Fibroblast of pulmonary artery (primary cell): Measurements from ENCODE around the gene SEC61A2.

ENCODE experiments used
- DNase-seq: peaks from one replicate; pipeline ENCODE4 v3.0.0-alpha.2; 2010; ENCODE audit warnings: low read depth
- H3K4me3 ChIP-seq: replicated peaks from 2 replicates; pipeline ENCODE4 v1.5.1; 2011; ENCODE audit warnings: low read depth, mild to moderate bottlenecking, control low read depth, low read length, moderate library complexity
- TF ChIP-seq, protein P1 (sequence below): IDR thresholded peaks from 2 replicates; pipeline ENCODE4 v1.5.1; 2011; ENCODE audit warnings: mild to moderate bottlenecking, control low read depth, low read length, inconsistent platforms; ENCODE audit errors: missing control alignments

Gene SEC61A2

DNA sequence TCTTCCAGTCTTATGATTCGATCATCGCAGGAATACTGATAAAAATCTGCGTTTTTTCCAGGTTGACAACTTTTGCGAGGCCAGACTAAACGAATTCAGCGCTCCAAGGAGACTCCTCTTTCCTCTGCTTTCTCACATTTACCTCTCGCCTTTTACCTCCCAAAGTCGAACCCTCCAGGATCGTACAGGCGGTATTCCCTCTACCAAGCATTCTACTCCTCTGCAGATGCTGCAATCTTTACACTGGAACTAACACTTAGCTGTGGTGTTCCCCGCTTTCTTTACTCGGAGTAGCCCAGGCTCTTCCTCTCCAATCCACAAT is 65.8 kb downstream of the SEC61A2 start:
- peak overlapping the region; percentile 99 for H3K4me3 ChIP-seq
- no peak for DNase-seq
- TF ChIP-seq, protein P1, sequence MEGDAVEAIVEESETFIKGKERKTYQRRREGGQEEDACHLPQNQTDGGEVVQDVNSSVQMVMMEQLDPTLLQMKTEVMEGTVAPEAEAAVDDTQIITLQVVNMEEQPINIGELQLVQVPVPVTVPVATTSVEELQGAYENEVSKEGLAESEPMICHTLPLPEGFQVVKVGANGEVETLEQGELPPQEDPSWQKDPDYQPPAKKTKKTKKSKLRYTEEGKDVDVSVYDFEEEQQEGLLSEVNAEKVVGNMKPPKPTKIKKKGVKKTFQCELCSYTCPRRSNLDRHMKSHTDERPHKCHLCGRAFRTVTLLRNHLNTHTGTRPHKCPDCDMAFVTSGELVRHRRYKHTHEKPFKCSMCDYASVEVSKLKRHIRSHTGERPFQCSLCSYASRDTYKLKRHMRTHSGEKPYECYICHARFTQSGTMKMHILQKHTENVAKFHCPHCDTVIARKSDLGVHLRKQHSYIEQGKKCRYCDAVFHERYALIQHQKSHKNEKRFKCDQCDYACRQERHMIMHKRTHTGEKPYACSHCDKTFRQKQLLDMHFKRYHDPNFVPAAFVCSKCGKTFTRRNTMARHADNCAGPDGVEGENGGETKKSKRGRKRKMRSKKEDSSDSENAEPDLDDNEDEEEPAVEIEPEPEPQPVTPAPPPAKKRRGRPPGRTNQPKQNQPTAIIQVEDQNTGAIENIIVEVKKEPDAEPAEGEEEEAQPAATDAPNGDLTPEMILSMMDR = no peak

DNA sequence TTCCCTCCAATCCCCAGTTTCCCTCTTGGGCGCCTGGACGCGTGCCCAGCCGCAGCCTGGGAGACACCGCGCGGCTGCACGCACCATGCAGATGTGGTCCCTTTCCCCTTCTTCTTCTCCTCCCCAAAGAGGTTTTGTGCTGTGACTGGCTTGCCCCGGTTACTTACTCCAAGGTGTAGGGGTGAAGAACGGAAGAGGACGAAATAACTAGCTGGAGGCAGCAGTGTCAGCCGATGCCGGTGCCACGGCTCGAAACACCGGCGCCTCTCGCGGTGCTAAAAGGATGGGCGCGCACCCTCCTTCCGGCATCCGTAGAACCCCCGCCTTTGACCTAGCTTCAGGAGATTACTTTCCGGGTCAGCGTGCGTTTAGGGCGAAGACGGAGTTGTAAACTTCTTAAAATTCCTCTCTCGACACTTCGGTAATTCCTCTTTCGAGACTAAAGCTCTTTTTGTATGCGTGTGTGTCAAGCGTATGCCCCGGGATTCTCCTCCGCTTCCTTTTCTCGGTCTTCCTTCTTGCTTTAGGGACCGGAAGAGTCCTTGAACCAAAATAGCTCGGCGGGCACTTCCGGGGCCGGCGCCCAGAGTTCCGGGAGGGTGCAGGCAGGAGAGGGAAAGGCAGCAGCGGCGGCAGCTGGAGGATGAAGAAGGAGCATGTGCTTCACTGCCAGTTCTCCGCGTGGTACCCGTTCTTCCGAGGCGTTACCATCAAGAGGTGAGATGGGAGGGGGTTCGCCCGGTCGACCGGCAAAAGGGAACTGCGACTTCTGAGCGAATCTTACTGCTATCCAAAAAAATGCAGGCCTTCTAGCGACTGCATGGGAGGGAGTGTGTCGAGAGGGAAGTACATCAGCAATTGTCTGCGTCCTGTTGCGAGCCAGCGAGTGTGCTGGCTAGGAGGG is 66.4 kb downstream of the SEC61A2 start, which contains the start of the genes CDC123 and NUDT5:
TSS of gene CDC123 (plus strand) at position 586 of the 904 bp plus-strand sequence. CDS start at position 644, 58 bp downstream.
TSS of gene NUDT5 (minus strand) at position 289 of the 904 bp plus-strand sequence. CDS start 9,600 bp downstream, outside the sequence.
- peak within 1 kb of the TSS; percentile 99 for H3K4me3 ChIP-seq
- DNase-seq = peak; percentile 92
- TF ChIP-seq, protein P1 = no peak

DNA sequence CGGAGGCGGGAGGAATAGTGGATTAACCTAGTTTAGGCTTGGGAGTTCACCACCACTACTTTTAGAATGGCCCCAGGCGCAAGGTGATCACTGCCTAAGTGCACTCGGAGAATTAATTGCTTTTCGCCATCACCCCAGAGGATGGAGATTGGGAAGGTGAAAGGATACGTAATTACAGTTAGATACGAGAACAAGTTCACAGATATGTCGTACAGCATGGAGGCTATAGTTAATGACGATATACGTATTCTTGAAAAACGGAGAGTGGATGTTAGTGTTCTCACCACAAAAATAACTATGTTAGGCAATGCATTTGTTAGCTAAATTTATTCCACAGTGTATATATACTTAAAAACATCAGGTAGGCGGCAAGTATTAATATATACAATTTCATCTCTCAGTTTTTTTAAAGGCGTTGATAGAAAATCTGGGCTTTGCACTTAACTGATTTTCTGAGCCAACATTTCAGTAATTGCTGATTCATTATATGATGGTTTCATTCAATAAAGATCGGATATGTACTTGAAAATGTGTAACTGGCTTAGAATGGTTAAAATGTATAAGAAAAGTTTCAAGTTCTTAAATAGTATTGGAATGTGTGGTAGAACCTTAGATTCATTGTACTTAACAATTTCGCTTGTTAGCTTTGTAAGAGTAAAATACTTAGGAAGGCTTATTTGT is 67.2 kb downstream of the SEC61A2 start:
- no peak for DNase-seq
- H3K4me3 ChIP-seq = peak overlapping the region; percentile 99
- TF ChIP-seq, protein P1 = no peak

DNA sequence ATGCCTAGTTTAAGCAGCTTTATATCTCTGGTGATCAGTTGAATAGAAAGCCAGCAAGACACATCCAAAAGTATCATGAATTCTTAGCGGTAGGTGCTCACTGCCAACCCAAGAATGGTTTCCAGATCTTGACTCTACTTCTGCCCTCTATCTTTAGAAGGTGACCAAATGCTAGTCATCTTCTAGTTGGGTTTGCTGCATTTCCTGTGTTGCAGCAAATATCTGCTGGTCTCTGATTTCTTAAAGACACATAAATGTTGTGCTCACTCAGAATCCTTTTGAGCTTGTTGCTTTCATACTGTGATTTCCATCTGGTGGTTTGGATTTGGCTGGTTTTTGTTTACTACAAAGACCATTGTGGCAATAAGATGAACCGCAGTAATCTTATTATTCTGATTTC is 68.7 kb downstream of the SEC61A2 start:
- TF ChIP-seq, protein P1 = no peak
- no peak for DNase-seq
- H3K4me3 ChIP-seq = no peak overlapping the region

DNA sequence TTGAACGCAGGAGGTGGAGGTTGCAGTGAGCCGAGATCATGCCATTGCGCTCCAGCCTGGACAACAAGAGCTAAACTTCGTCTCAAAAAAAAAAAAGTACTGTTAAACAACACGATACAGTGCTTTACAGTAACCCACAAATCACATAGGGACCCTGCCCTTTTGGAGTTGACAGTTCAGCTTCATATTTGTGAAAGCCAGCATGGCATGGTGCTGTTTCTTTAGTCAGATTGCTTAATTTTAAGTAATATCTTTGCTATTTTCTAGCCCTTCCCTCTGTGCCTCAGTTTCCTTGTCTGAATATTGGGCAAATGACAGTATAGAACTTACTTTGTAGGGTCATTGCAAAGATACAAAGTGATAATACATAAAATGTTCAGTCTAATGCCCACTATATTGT is 71.4 kb downstream of the SEC61A2 start:
- TF ChIP-seq, protein P1 = no peak
- no peak overlapping the region for H3K4me3 ChIP-seq
- DNase-seq = no peak

DNA sequence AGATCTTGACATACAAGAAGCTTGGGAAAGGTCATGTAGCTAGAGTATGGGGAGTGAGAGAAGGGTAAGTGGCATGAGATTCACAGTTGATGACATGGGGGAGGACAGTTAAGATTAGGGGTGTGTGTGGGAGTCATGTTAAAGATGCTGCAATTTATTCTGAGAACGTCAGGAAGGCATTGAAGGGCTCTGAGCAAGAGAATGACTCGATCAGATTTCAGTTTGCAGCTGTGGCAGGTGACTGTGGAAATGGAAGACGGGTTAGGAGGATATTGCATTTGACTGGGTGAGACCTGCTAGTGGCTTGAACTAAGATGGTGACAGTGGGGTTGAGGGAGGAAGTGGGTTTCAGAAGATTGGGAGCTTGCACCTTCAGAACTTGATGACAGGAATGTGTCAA is 72.1 kb downstream of the SEC61A2 start:
- DNase-seq = no peak
- no peak overlapping the region for H3K4me3 ChIP-seq
- TF ChIP-seq, protein P1 = no peak
